COR-L47 (cell line): ENCODE results near the gene TVP23A.
"Not testable (repeated sequence)": the region's sequence is repeated elsewhere in the genome, so short reads cannot be mapped to it uniquely, and the experiment has no call there.

ENCODE experiments used
- DNase-seq: peaks from one replicate; lab custom pipeline; 2025; lab: John Stamatoyannopoulos, UW

TVP23A gene

GRCh38 chr16:10835281-10835931, 16.8 kb upstream of the TVP23A start:
- DNase-seq = no peak

- DNase-seq = no peak
Measured at GRCh38 chr16:10834766-10835165, 16.2 kb upstream of the TVP23A start.

GRCh38 chr16:10834130-10834529, 15.5 kb upstream of the TVP23A start:
- no peak for DNase-seq

GRCh38 chr16:10833271-10833670, 14.7 kb upstream of the TVP23A start:
- no peak for DNase-seq

- DNase-seq = no peak
Measured at GRCh38 chr16:10831894-10832886, 13.6 kb upstream of the TVP23A start.

GRCh38 chr16:10830240-10830639, 11.6 kb upstream of the TVP23A start:
- DNase-seq = not testable (repeated sequence)

GRCh38 chr16:10829390-10830098, 10.9 kb upstream of the TVP23A start:
- DNase-seq = not testable (repeated sequence)

GRCh38 chr16:10828851-10829366, 10.3 kb upstream of the TVP23A start:
- DNase-seq = no peak

- DNase-seq = no peak
Measured at GRCh38 chr16:10827691-10828341, 9.2 kb upstream of the TVP23A start.

- DNase-seq = no peak
Measured at GRCh38 chr16:10824111-10824893, 5.7 kb upstream of the TVP23A start.

GRCh38 chr16:10822702-10823101, 4.1 kb upstream of the TVP23A start:
- DNase-seq = no peak

- DNase-seq = no peak
Measured at GRCh38 chr16:10820546-10820945, 2.0 kb upstream of the TVP23A start.

- no peak for DNase-seq
Measured at GRCh38 chr16:10817514-10817913, 1.1 kb downstream of the TVP23A start.

GRCh38 chr16:10813099-10813455, 5.5 kb downstream of the TVP23A start:
- DNase-seq = no peak

GRCh38 chr16:10812312-10813098, 6.1 kb downstream of the TVP23A start:
- no peak for DNase-seq

- no peak for DNase-seq
Measured at GRCh38 chr16:10809706-10810105, 8.9 kb downstream of the TVP23A start.

- no peak for DNase-seq
Measured at GRCh38 chr16:10808850-10809249, 9.7 kb downstream of the TVP23A start.

- no peak for DNase-seq
Measured at GRCh38 chr16:10808218-10808617, 10.4 kb downstream of the TVP23A start.

GRCh38 chr16:10806698-10807097, 11.9 kb downstream of the TVP23A start:
- DNase-seq = no peak

GRCh38 chr16:10805334-10805733, 13.3 kb downstream of the TVP23A start:
- DNase-seq = no peak
